Left ventricle myocardium inferior (tissue), 1 donor: Measurements from ENCODE around the gene DKKL1. TPM values are rescaled to one million over a fixed set of nuclear protein-coding genes. Genes with fewer than 3 reads are reported as not detected.
"Not testable (repeated sequence)": the region's sequence is repeated elsewhere in the genome, so short reads cannot be mapped to it uniquely, and the experiment has no call there.

Source experiments
- DNase-seq: peaks from one replicate; pipeline ENCODE4 v3.0.0-alpha.2; 2020
- H3K27ac ChIP-seq: fragments of 200-600 bp; replicated peaks from 2 replicates; pipeline ENCODE4 v1.8.0; 2021
- H3K27me3 ChIP-seq: fragments of 200-600 bp; 2 replicates; pipeline ENCODE4 v1.8.0; 2021; ENCODE audit warnings: low read depth
- H3K36me3 ChIP-seq: fragments of 200-600 bp; 2 replicates; pipeline ENCODE4 v1.8.0; 2021
- H3K4me1 ChIP-seq: fragments of 200-600 bp; 2 replicates; pipeline ENCODE4 v1.8.0; 2021
- H3K4me3 ChIP-seq: fragments of 200-600 bp; 2 replicates; pipeline ENCODE4 v1.8.0; 2021; ENCODE audit warnings: mild to moderate bottlenecking, moderate library complexity
- H3K9me3 ChIP-seq: fragments of 200-600 bp; replicated peaks from 2 replicates; pipeline ENCODE4 v1.8.0; 2021
- CTCF ChIP-seq: fragments of 200-600 bp; IDR thresholded peaks from 2 replicates; pipeline ENCODE4 v1.8.0; 2021; ENCODE audit warnings: antibody characterized with exemption, mild to moderate bottlenecking, borderline replicate concordance
- intact Hi-C: fragments of 100-400 bp; cut with micrococcal nuclease; formaldehyde crosslinking; loops from one replicate; pipeline ENCODE4 v1.11.0; 2022
- total RNA-seq: library from RNA; stranded (reverse); fragmentation: NEBNext Ultra II Directional; extraction: Animal tissue kit (Norgen Biotek cat#: 25700); gene quantifications from one replicate; pipeline ENCODE4 v1.2.1, GENCODE V29; 2021
- donor health status: DM: no; HTN: yes; CAD: no; lungs with severe emphysema.

Gene DKKL1
- total RNA-seq, 1 donor from 2014 or later = not detected

- TF ChIP-seq CTCF = no peak
- Histone ChIP-seq H3K4me3 (no peak overlapping the region), H3K4me1 (no peaks in the 10 kb centered on the region), H3K9me3 (peaks cover 26% of the 10 kb centered on the region), H3K27ac (no peak overlapping the region), H3K27me3 (no peaks in the 10 kb centered on the region), H3K36me3 (peaks cover 13% of the 10 kb centered on the region)
- DNase-seq = no peak
- intact Hi-C loops = no loop called here
Measured at GRCh38 chr19:49326165-49326704, 37.4 kb upstream of the DKKL1 start.

GRCh38 chr19:49327878-49328544, 35.7 kb upstream of the DKKL1 start:
- H3K4me3 ChIP-seq = no peak overlapping the region
- H3K27me3 ChIP-seq = no peaks in the 10 kb centered on the region
- intact Hi-C loops = no loop called here
- no peaks in the 10 kb centered on the region for H3K36me3 ChIP-seq
- TF ChIP-seq CTCF = peak; percentile 71
- DNase-seq = no peak
- no peaks in the 10 kb centered on the region for H3K4me1 ChIP-seq
- peaks cover 8% of the 10 kb centered on the region for H3K9me3 ChIP-seq
- no peak overlapping the region for H3K27ac ChIP-seq

GRCh38 chr19:49328741-49329140, 34.9 kb upstream of the DKKL1 start:
- intact Hi-C loops = no loop called here
- TF ChIP-seq CTCF = no peak
- H3K27ac ChIP-seq = no peak overlapping the region
- H3K27me3 ChIP-seq = no peaks in the 10 kb centered on the region
- DNase-seq = no peak
- H3K4me3 ChIP-seq = no peak overlapping the region
- no peaks in the 10 kb centered on the region for H3K36me3 ChIP-seq
- no peaks in the 10 kb centered on the region for H3K4me1 ChIP-seq
- peaks cover under 1% of the 10 kb centered on the region for H3K9me3 ChIP-seq

GRCh38 chr19:49331187-49331586, 32.5 kb upstream of the DKKL1 start:
- H3K4me1 ChIP-seq, H3K27ac ChIP-seq, H3K9me3 ChIP-seq, DNase-seq, H3K27me3 ChIP-seq, intact Hi-C loops, H3K36me3 ChIP-seq: not testable (repeated sequence)
- peak overlapping the region; percentile 12 for H3K4me3 ChIP-seq

GRCh38 chr19:49331616-49332055, 32.0 kb upstream of the DKKL1 start:
- intact Hi-C loops = no loop called here
- DNase-seq = no peak
- H3K27me3 ChIP-seq = no peaks in the 10 kb centered on the region
- TF ChIP-seq CTCF = no peak
- H3K36me3 ChIP-seq = no peaks in the 10 kb centered on the region
- no peaks in the 10 kb centered on the region for H3K4me1 ChIP-seq
- peak overlapping the region; percentile 12 for H3K4me3 ChIP-seq
- H3K9me3 ChIP-seq = no peaks in the 10 kb centered on the region
- no peak overlapping the region for H3K27ac ChIP-seq

- H3K27ac ChIP-seq, intact Hi-C loops, H3K36me3 ChIP-seq, H3K9me3 ChIP-seq, H3K4me3 ChIP-seq, DNase-seq, H3K4me1 ChIP-seq, H3K27me3 ChIP-seq: not testable (repeated sequence)
Measured at GRCh38 chr19:49332691-49333417, 30.8 kb upstream of the DKKL1 start.
